Measurements from ENCODE around the gene DIAPH3.

GRCh38 chr13:60135344-60135743 is 28.4 kb downstream of the DIAPH3 start:
- TF ChIP-seq CTCF (conservative IDR thresholded peaks at IDR 0.05) (no peak), ZFX (IDR thresholded peaks at IDR 0.05) (no peak)

Data from C4-2B (cell line).